ENCODE results near the gene ATP1B4. TPM values are rescaled to one million over a fixed set of nuclear protein-coding genes. Genes with fewer than 3 reads are reported as not detected.

The ATP1B4 gene
- total RNA-seq (2022) (not detected in 2 replicates), Bru-seq, nascent RNA (not detected), BruChase-seq, experiment 1, labeled RNA remaining after a 6-hour chase (percentile 8 among the genes with signal in this experiment), BruChase-seq, experiment 2, labeled RNA remaining after a 2-hour chase (percentile 5 among the genes with signal in this experiment)
- long read RNA-seq = 0 reads

- CTCF ChIA-PET = no interaction called here
- Mint-ChIP-seq H3K36me3 (ENCODE audit: insufficient read depth, unreplicated experiment) (peaks cover 4% of the 10 kb centered on the region), H3K27me3 (ENCODE audit: insufficient read depth, unreplicated experiment) (peaks cover 26% of the 10 kb centered on the region), H3K27ac (ENCODE audit: low read depth, unreplicated experiment) (no peak within 1 kb of the TSS), H3K4me1 (ENCODE audit: insufficient read depth, unreplicated experiment) (no peaks in the 10 kb centered on the region), H3K4me3 (ENCODE audit: unreplicated experiment) (no peak within 1 kb of the TSS), H3K9me3 (ENCODE audit: unreplicated experiment) (peaks cover 7% of the 10 kb centered on the region)
- DNase-seq (ENCODE audit: unreplicated experiment) = no peak
- POLR2A ChIA-PET = no interaction called here
- TF ChIP-seq, protein P1, sequence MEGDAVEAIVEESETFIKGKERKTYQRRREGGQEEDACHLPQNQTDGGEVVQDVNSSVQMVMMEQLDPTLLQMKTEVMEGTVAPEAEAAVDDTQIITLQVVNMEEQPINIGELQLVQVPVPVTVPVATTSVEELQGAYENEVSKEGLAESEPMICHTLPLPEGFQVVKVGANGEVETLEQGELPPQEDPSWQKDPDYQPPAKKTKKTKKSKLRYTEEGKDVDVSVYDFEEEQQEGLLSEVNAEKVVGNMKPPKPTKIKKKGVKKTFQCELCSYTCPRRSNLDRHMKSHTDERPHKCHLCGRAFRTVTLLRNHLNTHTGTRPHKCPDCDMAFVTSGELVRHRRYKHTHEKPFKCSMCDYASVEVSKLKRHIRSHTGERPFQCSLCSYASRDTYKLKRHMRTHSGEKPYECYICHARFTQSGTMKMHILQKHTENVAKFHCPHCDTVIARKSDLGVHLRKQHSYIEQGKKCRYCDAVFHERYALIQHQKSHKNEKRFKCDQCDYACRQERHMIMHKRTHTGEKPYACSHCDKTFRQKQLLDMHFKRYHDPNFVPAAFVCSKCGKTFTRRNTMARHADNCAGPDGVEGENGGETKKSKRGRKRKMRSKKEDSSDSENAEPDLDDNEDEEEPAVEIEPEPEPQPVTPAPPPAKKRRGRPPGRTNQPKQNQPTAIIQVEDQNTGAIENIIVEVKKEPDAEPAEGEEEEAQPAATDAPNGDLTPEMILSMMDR (IDR thresholded peaks at IDR 0.05; ENCODE audit: unreplicated experiment) = no peak
- BruUV-seq (replicated peaks) = no TSS peak
- intact Hi-C loops (cut with micrococcal nuclease) = no loop called here
Observed at GRCh38 chrX:120361764-120362305, at the start of gene ATP1B4. TSS of gene ATP1B4 (plus strand) at chrX:120362089. CDS start at chrX:120362169, 80 bp downstream.

GRCh38 chrX:120315776-120316175 is 46.1 kb upstream of the ATP1B4 start:
- TF ChIP-seq, protein P1 (IDR thresholded peaks at IDR 0.05; ENCODE audit: unreplicated experiment) = no peak
- CTCF ChIA-PET = interaction anchor here (0.5 to 0.9 kb wide), 3 partner anchors 103 to 159 kb away, joined by 3 to 5 read pairs (median 4); no protein-coding TSS in a partner anchor
- Mint-ChIP-seq H3K9me3 (ENCODE audit: unreplicated experiment) (no peaks in the 10 kb centered on the region), H3K27ac (ENCODE audit: low read depth, unreplicated experiment) (no peak overlapping the region), H3K27me3 (ENCODE audit: insufficient read depth, unreplicated experiment) (peaks cover 58% of the 10 kb centered on the region), H3K4me3 (ENCODE audit: unreplicated experiment) (no peak overlapping the region), H3K4me1 (ENCODE audit: insufficient read depth, unreplicated experiment) (no peaks in the 10 kb centered on the region), H3K36me3 (ENCODE audit: insufficient read depth, unreplicated experiment) (no peaks in the 10 kb centered on the region)
- POLR2A ChIA-PET = interaction anchor here (0.6 to 0.9 kb wide), 4 partner anchors 20 to 141 kb away, joined by 3 to 4 read pairs (median 4); no protein-coding TSS in a partner anchor
- no peak for DNase-seq (ENCODE audit: unreplicated experiment)
- BruUV-seq (replicated peaks) = no TSS peak
- intact Hi-C loops (cut with micrococcal nuclease) = loop anchor here (10.0 kb wide), 1 partner anchor 139 kb away; no protein-coding TSS in a partner anchor

DNA sequence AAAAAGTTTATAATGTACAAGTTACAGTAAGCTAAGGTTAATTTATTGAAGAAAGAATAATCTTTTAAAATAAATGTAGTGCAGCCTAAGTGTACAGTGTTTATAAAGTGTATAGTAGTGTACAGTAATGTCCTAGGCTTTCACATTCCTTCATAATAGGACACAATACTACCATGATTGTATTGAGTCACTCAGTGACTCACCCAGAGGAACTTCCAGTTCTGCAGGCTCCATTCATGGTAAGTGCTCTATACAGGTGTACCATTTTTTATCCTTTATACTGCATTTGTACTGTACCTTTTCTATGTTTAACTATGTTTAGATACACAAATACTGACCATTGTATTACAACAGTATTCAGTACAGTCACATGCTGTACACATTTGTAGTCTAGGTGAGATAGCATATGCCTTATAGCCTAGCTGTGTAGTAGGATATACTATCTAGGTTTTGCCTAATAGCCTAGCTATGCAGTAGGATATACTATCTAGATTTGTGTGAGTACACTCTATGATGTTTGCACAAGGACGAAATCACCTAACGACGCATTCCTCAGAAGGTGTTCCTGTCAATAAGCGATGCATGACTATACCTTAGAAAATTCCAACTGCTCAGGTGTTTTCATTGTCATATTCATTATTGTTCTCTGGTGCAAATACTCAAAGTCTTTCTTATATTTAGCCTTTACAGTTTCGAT is 45.2 kb upstream of the ATP1B4 start:
- no peaks in the 10 kb centered on the region for H3K4me1 Mint-ChIP-seq (ENCODE audit: insufficient read depth, unreplicated experiment)
- intact Hi-C loops (cut with micrococcal nuclease) = loop anchor here (10.0 kb wide), 1 partner anchor 138 kb away; no protein-coding TSS in a partner anchor
- POLR2A ChIA-PET = interaction anchor here (0.6 to 0.9 kb wide), 2 partner anchors 19 to 67 kb away, joined by 3 read pairs; no protein-coding TSS in a partner anchor
- no TSS peak for BruUV-seq (replicated peaks)
- no peaks in the 10 kb centered on the region for H3K36me3 Mint-ChIP-seq (ENCODE audit: insufficient read depth, unreplicated experiment)
- CTCF ChIA-PET = interaction anchor here (0.9 to 1.1 kb wide), 2 partner anchors 16 to 104 kb away, joined by 4 to 5 read pairs; no protein-coding TSS in a partner anchor
- no peaks in the 10 kb centered on the region for H3K9me3 Mint-ChIP-seq (ENCODE audit: unreplicated experiment)
- DNase-seq (ENCODE audit: unreplicated experiment) = peak; percentile 59
- TF ChIP-seq, protein P1 (IDR thresholded peaks at IDR 0.05; ENCODE audit: unreplicated experiment) = no peak
- H3K4me3 Mint-ChIP-seq (ENCODE audit: unreplicated experiment) = no peak overlapping the region
- H3K27me3 Mint-ChIP-seq (ENCODE audit: insufficient read depth, unreplicated experiment) = peaks cover 67% of the 10 kb centered on the region
- no peak overlapping the region for H3K27ac Mint-ChIP-seq (ENCODE audit: low read depth, unreplicated experiment)

DNA sequence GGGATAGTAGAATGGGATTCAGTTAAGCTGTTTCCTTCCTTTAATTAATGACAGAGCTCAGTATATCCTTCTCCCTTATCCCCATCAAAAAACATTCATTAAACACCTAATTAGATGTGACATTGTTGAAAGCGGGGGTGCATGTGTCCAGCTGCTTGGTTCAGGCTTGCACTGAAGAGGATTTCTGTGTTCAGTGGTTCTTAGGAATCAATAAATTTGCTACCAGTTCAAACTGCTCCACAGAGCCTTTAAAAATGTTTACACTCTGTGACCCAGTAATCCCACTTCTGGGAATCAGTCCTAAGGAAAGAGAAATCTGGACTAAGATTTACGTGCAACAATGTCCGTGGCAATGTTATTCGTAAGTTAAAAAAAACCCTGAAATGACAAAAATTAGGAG is 43.5 kb upstream of the ATP1B4 start:
- Mint-ChIP-seq H3K4me1 (ENCODE audit: insufficient read depth, unreplicated experiment) (no peaks in the 10 kb centered on the region), H3K36me3 (ENCODE audit: insufficient read depth, unreplicated experiment) (no peaks in the 10 kb centered on the region), H3K4me3 (ENCODE audit: unreplicated experiment) (no peak overlapping the region), H3K27me3 (ENCODE audit: insufficient read depth, unreplicated experiment) (peaks cover 64% of the 10 kb centered on the region), H3K27ac (ENCODE audit: low read depth, unreplicated experiment) (no peak overlapping the region), H3K9me3 (ENCODE audit: unreplicated experiment) (no peaks in the 10 kb centered on the region)
- intact Hi-C loops (cut with micrococcal nuclease) = loop anchor here (10.0 kb wide), 1 partner anchor 136 kb away; no protein-coding TSS in a partner anchor
- TF ChIP-seq, protein P1 (IDR thresholded peaks at IDR 0.05; ENCODE audit: unreplicated experiment) = no peak
- ChIA-PET CTCF (interaction anchor here (0.8 to 1.2 kb wide), 5 partner anchors 15 to 126 kb away, joined by 3 to 4 read pairs (median 3); no protein-coding TSS in a partner anchor), POLR2A (interaction anchor here (0.7 kb wide), 1 partner anchor 9 kb away, joined by 3 read pairs; no protein-coding TSS in a partner anchor)
- no peak for DNase-seq (ENCODE audit: unreplicated experiment)
- no TSS peak for BruUV-seq (replicated peaks)
